ENCODE measurements around the gene PDE4D. TPM values are rescaled to one million over a fixed set of nuclear protein-coding genes. Genes with fewer than 3 reads are reported as not detected.

The PDE4D gene
- total RNA-seq, 1 experiment from 2014 or later, result 6.5 TPM

- no TSS peak for BruUV-seq (replicated peaks)
- ChIA-PET POLR2A (ENCODE audit: low non-redundant PET) (no interaction called here), CTCF (no interaction called here)
- intact Hi-C loops (cut with micrococcal nuclease; ENCODE audit: unreplicated experiment), result no loop called here
- DNase-seq (ENCODE audit: low spot score), result no peak
- Histone ChIP-seq H3K4me1 (ENCODE audit: insufficient read depth, low read length, poor library complexity, severe bottlenecking) (peaks cover 23% of the 10 kb centered on the region), H3K4me3 (ENCODE audit: low read depth, low read length, poor library complexity, severe bottlenecking) (no peak overlapping the region), H3K9me3 (ENCODE audit: low read depth, low read length, poor library complexity, severe bottlenecking) (no peaks in the 10 kb centered on the region), H3K27ac (ENCODE audit: low read depth, low read length, poor library complexity, severe bottlenecking) (no peak overlapping the region), H3K27me3 (replicated peaks; ENCODE audit: insufficient read depth, low read depth, low read length, poor library complexity) (peaks cover 87% of the 10 kb centered on the region), H3K36me3 (ENCODE audit: insufficient read depth, low read length, poor library complexity, severe bottlenecking) (no peaks in the 10 kb centered on the region)
- TF ChIP-seq CTCF (conservative IDR thresholded peaks at IDR 0.05; ENCODE audit: low read depth, low read length), result no peak
- no peak for TF ChIP-seq EZH2 (IDR thresholded peaks at IDR 0.05; ENCODE audit: borderline replicate concordance, low read depth, low read length, poor library complexity, severe bottlenecking)
These were observed 60.1 kb downstream of the PDE4D start for GRCh38 chr5:59833448-59833847.

GRCh38 chr5:59832577-59833301 lies 60.8 kb downstream of the PDE4D start:
- TF ChIP-seq CTCF (conservative IDR thresholded peaks at IDR 0.05; ENCODE audit: low read depth, low read length) (no peak), EZH2 (IDR thresholded peaks at IDR 0.05; ENCODE audit: borderline replicate concordance, low read depth, low read length, poor library complexity, severe bottlenecking) (no peak)
- CTCF ChIA-PET, result no interaction called here
- peaks cover 87% of the 10 kb centered on the region for H3K27me3 ChIP-seq (replicated peaks; ENCODE audit: insufficient read depth, low read depth, low read length, poor library complexity)
- intact Hi-C loops (cut with micrococcal nuclease; ENCODE audit: unreplicated experiment), result no loop called here
- H3K4me3 ChIP-seq (ENCODE audit: low read depth, low read length, poor library complexity, severe bottlenecking), result no peak overlapping the region
- BruUV-seq (replicated peaks), result no TSS peak
- POLR2A ChIA-PET (ENCODE audit: low non-redundant PET), result no interaction called here
- no peak overlapping the region for H3K27ac ChIP-seq (ENCODE audit: low read depth, low read length, poor library complexity, severe bottlenecking)
- H3K9me3 ChIP-seq (ENCODE audit: low read depth, low read length, poor library complexity, severe bottlenecking), result no peaks in the 10 kb centered on the region
- DNase-seq (ENCODE audit: low spot score), result no peak
- no peaks in the 10 kb centered on the region for H3K36me3 ChIP-seq (ENCODE audit: insufficient read depth, low read length, poor library complexity, severe bottlenecking)
- peaks cover 25% of the 10 kb centered on the region for H3K4me1 ChIP-seq (ENCODE audit: insufficient read depth, low read length, poor library complexity, severe bottlenecking)

GRCh38 chr5:59831326-59832010 lies 62.1 kb downstream of the PDE4D start:
- ChIA-PET CTCF (no interaction called here), POLR2A (ENCODE audit: low non-redundant PET) (no interaction called here)
- Histone ChIP-seq H3K27ac (ENCODE audit: low read depth, low read length, poor library complexity, severe bottlenecking) (no peak overlapping the region), H3K9me3 (ENCODE audit: low read depth, low read length, poor library complexity, severe bottlenecking) (no peaks in the 10 kb centered on the region), H3K4me1 (ENCODE audit: insufficient read depth, low read length, poor library complexity, severe bottlenecking) (peaks cover 25% of the 10 kb centered on the region), H3K36me3 (ENCODE audit: insufficient read depth, low read length, poor library complexity, severe bottlenecking) (no peaks in the 10 kb centered on the region), H3K4me3 (ENCODE audit: low read depth, low read length, poor library complexity, severe bottlenecking) (no peak overlapping the region), H3K27me3 (replicated peaks; ENCODE audit: insufficient read depth, low read depth, low read length, poor library complexity) (peaks cover 87% of the 10 kb centered on the region)
- no peak for DNase-seq (ENCODE audit: low spot score)
- intact Hi-C loops (cut with micrococcal nuclease; ENCODE audit: unreplicated experiment), result no loop called here
- BruUV-seq (replicated peaks), result no TSS peak
- TF ChIP-seq CTCF (conservative IDR thresholded peaks at IDR 0.05; ENCODE audit: low read depth, low read length), result no peak
- no peak for TF ChIP-seq EZH2 (IDR thresholded peaks at IDR 0.05; ENCODE audit: borderline replicate concordance, low read depth, low read length, poor library complexity, severe bottlenecking)
